ENCODE results near the gene ADTRP.

DNA sequence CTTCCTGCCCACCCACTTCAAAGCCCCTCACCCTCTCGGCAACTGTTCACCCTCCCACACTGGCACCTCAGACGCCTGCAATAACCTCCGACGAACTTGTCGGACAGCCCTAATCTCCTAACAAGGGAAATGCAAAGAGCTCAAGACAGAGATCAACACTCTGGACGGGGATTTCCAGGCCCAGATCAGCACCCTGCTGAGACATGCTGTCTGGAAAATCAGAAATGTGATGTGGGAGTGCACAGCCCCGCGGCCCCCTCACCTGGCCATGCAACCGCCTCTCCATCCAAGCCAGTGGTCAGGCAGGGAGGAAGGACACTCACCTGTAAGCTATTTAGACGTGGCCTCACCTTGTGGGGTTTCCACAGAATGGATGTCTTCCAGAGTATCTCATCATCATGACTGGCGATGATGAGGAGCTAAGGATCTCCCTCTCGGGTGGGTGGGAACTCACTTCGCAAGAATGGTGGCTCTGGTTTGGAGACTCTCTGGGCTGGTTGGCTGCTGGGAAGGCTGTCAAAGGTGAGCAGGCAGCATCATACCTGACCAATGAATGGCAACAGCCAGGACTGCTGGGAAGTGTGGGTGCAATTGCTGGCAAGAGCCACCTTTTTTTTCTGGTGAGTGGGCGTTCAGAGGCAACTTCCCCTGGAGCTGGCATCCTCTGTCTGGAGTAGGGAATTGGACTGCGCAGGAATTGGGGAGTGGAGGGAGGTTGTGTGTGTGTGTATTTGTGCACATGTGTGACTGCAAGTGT, 28.1 kb upstream of the ADTRP start:
- TF ChIP-seq, protein P1, sequence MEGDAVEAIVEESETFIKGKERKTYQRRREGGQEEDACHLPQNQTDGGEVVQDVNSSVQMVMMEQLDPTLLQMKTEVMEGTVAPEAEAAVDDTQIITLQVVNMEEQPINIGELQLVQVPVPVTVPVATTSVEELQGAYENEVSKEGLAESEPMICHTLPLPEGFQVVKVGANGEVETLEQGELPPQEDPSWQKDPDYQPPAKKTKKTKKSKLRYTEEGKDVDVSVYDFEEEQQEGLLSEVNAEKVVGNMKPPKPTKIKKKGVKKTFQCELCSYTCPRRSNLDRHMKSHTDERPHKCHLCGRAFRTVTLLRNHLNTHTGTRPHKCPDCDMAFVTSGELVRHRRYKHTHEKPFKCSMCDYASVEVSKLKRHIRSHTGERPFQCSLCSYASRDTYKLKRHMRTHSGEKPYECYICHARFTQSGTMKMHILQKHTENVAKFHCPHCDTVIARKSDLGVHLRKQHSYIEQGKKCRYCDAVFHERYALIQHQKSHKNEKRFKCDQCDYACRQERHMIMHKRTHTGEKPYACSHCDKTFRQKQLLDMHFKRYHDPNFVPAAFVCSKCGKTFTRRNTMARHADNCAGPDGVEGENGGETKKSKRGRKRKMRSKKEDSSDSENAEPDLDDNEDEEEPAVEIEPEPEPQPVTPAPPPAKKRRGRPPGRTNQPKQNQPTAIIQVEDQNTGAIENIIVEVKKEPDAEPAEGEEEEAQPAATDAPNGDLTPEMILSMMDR (IDR thresholded peaks at IDR 0.05): no peak
- TF ChIP-seq POLR2AphosphoS5 (IDR thresholded peaks at IDR 0.05): no peak
